Endothelial cell of umbilical vein (primary cell): Measurements from ENCODE around the gene ARHGAP27.

ENCODE experiments used
- EZH2 ChIP-seq: IDR thresholded peaks from 2 replicates; pipeline ENCODE4 v1.6.1; 2012; ENCODE audit warnings: borderline replicate concordance, low read depth, mild to moderate bottlenecking, moderate library complexity, low read length, inconsistent platforms; ENCODE audit not compliant: severe bottlenecking
- JUN ChIP-seq: IDR thresholded peaks from 2 replicates; pipeline ENCODE4 v1.6.1; 2011; ENCODE audit warnings: borderline replicate concordance, low read depth; ENCODE audit not compliant: insufficient read length, insufficient read depth
- MYC ChIP-seq: IDR thresholded peaks from one replicate; pipeline ENCODE4 v1.6.1; 2011; ENCODE audit warnings: mild to moderate bottlenecking, low read depth, low read length
- POLR2A ChIP-seq: IDR thresholded peaks from 2 replicates; pipeline ENCODE4 v1.6.1; 2012; ENCODE audit warnings: low read depth, mild to moderate bottlenecking, control low read depth, low read length
- POLR2AphosphoS5 ChIP-seq: IDR thresholded peaks from 2 replicates; pipeline ENCODE4 v1.6.1; 2012; ENCODE audit warnings: low read depth, mild to moderate bottlenecking, control low read depth, low read length, moderate library complexity; ENCODE audit not compliant: insufficient read depth
- TF ChIP-seq, protein P1 (sequence below), 2 donors: IDR thresholded peaks; 1 replicate in 1 of 2; 2 replicates in 1 of 2; pipeline ENCODE4 v1.5.1; 2011; ENCODE audit warnings: low read length in 2 of 2, mild to moderate bottlenecking in 2 of 2, moderate library complexity in 2 of 2, control low read depth in 1 of 2, inconsistent platforms in 1 of 2, low read depth in 1 of 2; ENCODE audit not compliant: insufficient read depth in 1 of 2; ENCODE audit errors: extremely low read depth in 1 of 2
- TF ChIP-seq, protein P2 (sequence below): IDR thresholded peaks from 2 replicates; pipeline ENCODE4 v1.6.1; 2011; ENCODE audit not compliant: insufficient read depth, insufficient read length

DNA sequence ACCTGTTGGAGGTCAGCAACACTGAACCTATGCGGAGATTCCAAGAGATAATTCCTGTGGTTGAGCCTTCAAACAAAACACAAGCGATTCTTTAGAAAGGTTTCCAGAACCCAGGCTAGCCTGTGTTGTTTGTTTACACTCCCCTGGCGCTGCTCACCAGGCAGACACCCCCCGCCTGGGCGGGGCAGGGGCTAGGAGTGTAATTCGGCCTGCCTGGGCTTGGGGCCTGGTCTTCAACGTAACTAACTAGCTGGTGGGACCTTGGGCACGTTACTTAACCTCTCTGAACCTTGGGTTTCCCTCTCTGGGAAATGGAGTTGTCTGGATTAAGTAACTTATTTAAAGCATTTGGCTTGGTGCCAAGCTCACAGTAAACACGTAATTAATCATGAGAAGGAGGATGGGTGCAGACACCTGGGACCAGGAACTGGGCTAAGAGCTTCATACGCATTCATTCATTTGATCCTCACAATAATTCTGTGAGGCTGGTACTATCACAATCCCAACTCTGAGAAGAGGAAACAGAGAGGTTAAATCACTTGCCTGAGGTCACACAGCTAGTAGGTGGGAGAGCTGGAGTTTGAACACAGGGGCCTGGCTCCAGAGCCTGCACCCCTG lies 7.6 kb upstream of the ARHGAP27 start:
- no peak for TF ChIP-seq EZH2
- TF ChIP-seq, protein P1, sequence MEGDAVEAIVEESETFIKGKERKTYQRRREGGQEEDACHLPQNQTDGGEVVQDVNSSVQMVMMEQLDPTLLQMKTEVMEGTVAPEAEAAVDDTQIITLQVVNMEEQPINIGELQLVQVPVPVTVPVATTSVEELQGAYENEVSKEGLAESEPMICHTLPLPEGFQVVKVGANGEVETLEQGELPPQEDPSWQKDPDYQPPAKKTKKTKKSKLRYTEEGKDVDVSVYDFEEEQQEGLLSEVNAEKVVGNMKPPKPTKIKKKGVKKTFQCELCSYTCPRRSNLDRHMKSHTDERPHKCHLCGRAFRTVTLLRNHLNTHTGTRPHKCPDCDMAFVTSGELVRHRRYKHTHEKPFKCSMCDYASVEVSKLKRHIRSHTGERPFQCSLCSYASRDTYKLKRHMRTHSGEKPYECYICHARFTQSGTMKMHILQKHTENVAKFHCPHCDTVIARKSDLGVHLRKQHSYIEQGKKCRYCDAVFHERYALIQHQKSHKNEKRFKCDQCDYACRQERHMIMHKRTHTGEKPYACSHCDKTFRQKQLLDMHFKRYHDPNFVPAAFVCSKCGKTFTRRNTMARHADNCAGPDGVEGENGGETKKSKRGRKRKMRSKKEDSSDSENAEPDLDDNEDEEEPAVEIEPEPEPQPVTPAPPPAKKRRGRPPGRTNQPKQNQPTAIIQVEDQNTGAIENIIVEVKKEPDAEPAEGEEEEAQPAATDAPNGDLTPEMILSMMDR (IDR thresholded peaks at IDR 0.05; ENCODE audit: extremely low read depth in 1 of 2, insufficient read depth in 1 of 2, low read depth in 1 of 2, low read length in 2 of 2), result no peak
- no peak for TF ChIP-seq POLR2AphosphoS5
- no peak for TF ChIP-seq JUN
- TF ChIP-seq POLR2A, result no peak
- TF ChIP-seq, protein P2, sequence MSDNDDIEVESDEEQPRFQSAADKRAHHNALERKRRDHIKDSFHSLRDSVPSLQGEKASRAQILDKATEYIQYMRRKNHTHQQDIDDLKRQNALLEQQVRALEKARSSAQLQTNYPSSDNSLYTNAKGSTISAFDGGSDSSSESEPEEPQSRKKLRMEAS, result no peak
- TF ChIP-seq MYC, result no peak
